PC-9 (cell line): ENCODE results near the gene CEP350. TPM values are rescaled to one million over a fixed set of nuclear protein-coding genes. Genes with fewer than 3 reads are reported as not detected.

ENCODE experiments used
- BruUV-seq: library from RNA; stranded (reverse); fragments of 400-500 nt; replicated peaks from 2 replicates; lab custom pipeline; 2021; lab: Mats Ljungman, UMichigan
- CTCF ChIA-PET: fragments of 300-600 bp; sonication (Branson Sonifier 250); formaldehyde crosslinking; loops from one replicate; lab custom pipeline; 2022; ENCODE audit warnings: antibody characterized with exemption; lab: Charles Lee
- POLR2A ChIA-PET: fragments of 300-600 bp; sonication (Branson Sonifier 250); formaldehyde crosslinking; loops from one replicate; lab custom pipeline; 2022; ENCODE audit warnings: antibody characterized with exemption; ENCODE audit not compliant: unreplicated experiment; lab: Charles Lee
- DNase-seq, 2 experiments: peaks; one replicate each; pipeline versions ENCODE4 v3.0.0 to v3.0.0-alpha.2; 2015 to 2022; ENCODE audit warnings: mixed read lengths in 1 of 2
- H2AFZ ChIP-seq: fragments of 200-600 bp; sonication (generic); 2 replicates; pipeline ENCODE4 v1.8.1; 2017; ENCODE audit warnings: antibody characterized with exemption
- H3F3A ChIP-seq: fragments of 200-600 bp; sonication (generic); 2 replicates; pipeline ENCODE4 v1.8.1; 2017; ENCODE audit warnings: antibody characterized with exemption, mild to moderate bottlenecking, low read depth; ENCODE audit not compliant: insufficient read depth
- H3K27ac ChIP-seq: fragments of 200-600 bp; sonication (generic); 2 replicates; pipeline ENCODE4 v1.6.1; 2016; ENCODE audit warnings: mixed run types
- H3K27me3 ChIP-seq: fragments of 200-600 bp; sonication (generic); 2 replicates; pipeline ENCODE4 v1.6.1; 2016; ENCODE audit warnings: low read depth, mixed run types; ENCODE audit not compliant: insufficient read depth
- H3K36me3 ChIP-seq: fragments of 200-600 bp; sonication (generic); 2 replicates; pipeline ENCODE4 v1.6.1; 2016; ENCODE audit warnings: low read depth, mixed run types
- H3K4me1 ChIP-seq: fragments of 200-600 bp; sonication (generic); replicated peaks from 2 replicates; pipeline ENCODE4 v1.6.1; 2016; ENCODE audit warnings: mixed run types; ENCODE audit not compliant: insufficient read depth
- H3K4me2 ChIP-seq: fragments of 200-600 bp; sonication (generic); 2 replicates; pipeline ENCODE4 v1.6.1; 2017; ENCODE audit warnings: mixed run types
- H3K4me3 ChIP-seq: fragments of 200-600 bp; sonication (generic); 2 replicates; pipeline ENCODE4 v1.6.1; 2016; ENCODE audit warnings: mixed run types
- H3K79me2 ChIP-seq: fragments of 200-600 bp; sonication (generic); 2 replicates; pipeline ENCODE4 v1.6.1; 2017; ENCODE audit warnings: low read depth, mixed run types
- H3K9me2 ChIP-seq: fragments of 200-600 bp; sonication (generic); 2 replicates; pipeline ENCODE4 v1.8.1; 2017; ENCODE audit warnings: mild to moderate bottlenecking; ENCODE audit not compliant: insufficient read depth
- H3K9me3 ChIP-seq: fragments of 200-600 bp; sonication (generic); 2 replicates; pipeline ENCODE4 v1.8.1; 2016; ENCODE audit warnings: low read depth; ENCODE audit not compliant: insufficient read depth
- H4K20me1 ChIP-seq: fragments of 200-600 bp; sonication (generic); 2 replicates; pipeline ENCODE4 v1.8.1; 2017; ENCODE audit not compliant: insufficient read depth
- EZH2 ChIP-seq: fragments of 200-600 bp; sonication (generic); IDR thresholded peaks from 2 replicates; pipeline ENCODE4 v1.8.0; 2017; ENCODE audit warnings: antibody characterized with exemption, low read depth
- intact Hi-C: fragments of 100-400 bp; cut with micrococcal nuclease; formaldehyde crosslinking; loops from one replicate; pipeline ENCODE4 v1.10.0; 2022; ENCODE audit not compliant: unreplicated experiment
- total RNA-seq: library from RNA; stranded (reverse); gene quantifications from 2 replicates; pipeline ENCODE4 v1.2.3, GENCODE V29; 2021
- TF ChIP-seq, protein P1 (sequence below): fragments of 200-600 bp; sonication (generic); conservative IDR thresholded peaks from 2 replicates; pipeline ENCODE4 v1.6.1; 2017; ENCODE audit warnings: mixed run types, antibody characterized with exemption, mild to moderate bottlenecking, moderate library complexity

CEP350 gene
- total RNA-seq, 1 experiment from 2014 or later = 30.6 TPM

DNA sequence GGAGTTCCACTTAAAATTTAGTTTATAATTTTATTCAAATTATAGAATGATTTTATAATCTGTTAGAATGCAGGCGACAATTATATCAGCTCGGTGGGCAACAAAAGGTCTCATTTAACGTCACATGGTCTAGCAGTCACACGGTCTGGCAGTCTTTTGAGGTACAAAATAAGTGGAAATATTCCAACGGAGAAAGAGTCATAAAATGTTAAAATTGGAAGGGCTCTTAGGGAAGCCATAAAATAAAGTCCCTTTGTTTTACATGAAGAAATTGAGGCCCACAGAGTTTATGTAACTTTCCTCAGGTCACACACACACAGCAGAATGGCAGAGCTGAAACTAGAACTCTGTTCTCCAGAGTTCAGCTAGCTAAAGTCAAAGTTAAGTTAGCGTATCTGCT lies 115.7 kb downstream of the CEP350 start:
- H3K36me3 ChIP-seq = peaks cover 16% of the 10 kb centered on the region; the same call in 1 of the 2 replicates
- TF ChIP-seq, protein P1, sequence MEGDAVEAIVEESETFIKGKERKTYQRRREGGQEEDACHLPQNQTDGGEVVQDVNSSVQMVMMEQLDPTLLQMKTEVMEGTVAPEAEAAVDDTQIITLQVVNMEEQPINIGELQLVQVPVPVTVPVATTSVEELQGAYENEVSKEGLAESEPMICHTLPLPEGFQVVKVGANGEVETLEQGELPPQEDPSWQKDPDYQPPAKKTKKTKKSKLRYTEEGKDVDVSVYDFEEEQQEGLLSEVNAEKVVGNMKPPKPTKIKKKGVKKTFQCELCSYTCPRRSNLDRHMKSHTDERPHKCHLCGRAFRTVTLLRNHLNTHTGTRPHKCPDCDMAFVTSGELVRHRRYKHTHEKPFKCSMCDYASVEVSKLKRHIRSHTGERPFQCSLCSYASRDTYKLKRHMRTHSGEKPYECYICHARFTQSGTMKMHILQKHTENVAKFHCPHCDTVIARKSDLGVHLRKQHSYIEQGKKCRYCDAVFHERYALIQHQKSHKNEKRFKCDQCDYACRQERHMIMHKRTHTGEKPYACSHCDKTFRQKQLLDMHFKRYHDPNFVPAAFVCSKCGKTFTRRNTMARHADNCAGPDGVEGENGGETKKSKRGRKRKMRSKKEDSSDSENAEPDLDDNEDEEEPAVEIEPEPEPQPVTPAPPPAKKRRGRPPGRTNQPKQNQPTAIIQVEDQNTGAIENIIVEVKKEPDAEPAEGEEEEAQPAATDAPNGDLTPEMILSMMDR = no peak
- no peak for TF ChIP-seq EZH2

GRCh38 chr1:180071759-180072158 lies 117.1 kb downstream of the CEP350 start:
- DNase-seq = no peak
- TF ChIP-seq, protein P1 = no peak
- TF ChIP-seq EZH2 = no peak
- Histone ChIP-seq H4K20me1 (no peaks in the 10 kb centered on the region; the same call in 1 of the 2 replicates), H2AFZ (no peak overlapping the region), H3K4me3 (no peak overlapping the region), H3K27me3 (no peaks in the 10 kb centered on the region), H3F3A (0 out of 2 replicates have a peak, but pooled peaks cover 8% of the 10 kb centered on the region), H3K4me2 (no peak overlapping the region), H3K27ac (no peak overlapping the region), H3K9me2 (no peaks in the 10 kb centered on the region), H3K4me1 (no peaks in the 10 kb centered on the region; the same call in 1 of the 2 replicates), H3K36me3 (peaks cover 23% of the 10 kb centered on the region), H3K9me3 (no peaks in the 10 kb centered on the region), H3K79me2 (no peaks in the 10 kb centered on the region)
- CTCF ChIA-PET = no interaction called here
- no TSS peak for BruUV-seq
- POLR2A ChIA-PET = interaction anchor here (0.7 kb wide), 1 partner anchor 846 kb away, joined by 5 read pairs; no protein-coding TSS in a partner anchor
- intact Hi-C loops = no loop called here

More for the DNA sequence above, 115.7 kb downstream of the CEP350 start:
- H2AFZ ChIP-seq = no peak overlapping the region
- BruUV-seq = no TSS peak
- no peaks in the 10 kb centered on the region for H3K27me3 ChIP-seq
- no peak overlapping the region for H3K4me3 ChIP-seq
- H3K9me2 ChIP-seq = no peaks in the 10 kb centered on the region
- no peak overlapping the region for H3K4me2 ChIP-seq
- 0 out of 2 replicates have a peak, but pooled peaks cover 8% of the 10 kb centered on the region for H3F3A ChIP-seq
- H3K27ac ChIP-seq = no peak overlapping the region
- no peak for DNase-seq
- H3K79me2 ChIP-seq = no peaks in the 10 kb centered on the region
- ChIA-PET CTCF (no interaction called here), POLR2A (no interaction called here)
- no peaks in the 10 kb centered on the region for H3K9me3 ChIP-seq
- intact Hi-C loops = no loop called here
- no peaks in the 10 kb centered on the region; the same call in 1 of the 2 replicates for H3K4me1 ChIP-seq
- H4K20me1 ChIP-seq = no peaks in the 10 kb centered on the region; the same call in 1 of the 2 replicates

- H3K36me3 ChIP-seq = peaks cover 26% of the 10 kb centered on the region
- peak in 1 of 2 experiments; percentile 54 for DNase-seq
- H3K27ac ChIP-seq = no peak overlapping the region
- no TSS peak for BruUV-seq
- no peaks in the 10 kb centered on the region for H3K79me2 ChIP-seq
- TF ChIP-seq EZH2 = no peak
- TF ChIP-seq, protein P1 = no peak
- intact Hi-C loops = no loop called here
- peaks cover 8% of the 10 kb centered on the region; the same call in 1 of the 2 replicates for H3K4me1 ChIP-seq
- H3K4me3 ChIP-seq = no peak overlapping the region
- no peaks in the 10 kb centered on the region for H3K9me2 ChIP-seq
- no peaks in the 10 kb centered on the region for H3K27me3 ChIP-seq
- no peaks in the 10 kb centered on the region for H3K9me3 ChIP-seq
- no peak overlapping the region for H3K4me2 ChIP-seq
- no peak overlapping the region for H2AFZ ChIP-seq
- H3F3A ChIP-seq = peaks cover 18% of the 10 kb centered on the region; the same call in 1 of the 2 replicates
- ChIA-PET POLR2A (no interaction called here), CTCF (no interaction called here)
- no peaks in the 10 kb centered on the region for H4K20me1 ChIP-seq
These were observed 125.8 kb downstream of the CEP350 start for GRCh38 chr1:180080439-180080838.
